ENCODE measurements around the gene RHEBL1. TPM values are rescaled to one million over a fixed set of nuclear protein-coding genes. Genes with fewer than 3 reads are reported as not detected.

The RHEBL1 gene
- total and polyA plus RNA-seq, 2 of the 4 experiments (the other 2 are of a cell fraction), result 0.62 to 0.72 TPM

- Histone ChIP-seq H4K8ac (ENCODE audit: low read depth in 2 of 2, low read length in 2 of 2) (no peak overlapping the region; a peak in 1 of 4 replicates), H3K36me3 (ENCODE audit: control insufficient read depth, insufficient read depth, low read length) (peaks cover 17% of the 10 kb centered on the region), H2BK15ac (ENCODE audit: low read depth, low read length) (no peak overlapping the region), H3K23ac (ENCODE audit: low read depth, low read length) (peak overlapping the region; percentile 81), H4K91ac (ENCODE audit: insufficient read depth, low read depth, low read length) (peak overlapping the region; percentile 77; the same call in 1 of the 2 replicates), H3K56ac (ENCODE audit: extremely low read depth, insufficient read depth, low read length) (peak overlapping the region; percentile 81; the same call in 1 of the 2 replicates), H3K4me2 (ENCODE audit: low read depth, low read length) (peak overlapping the region; percentile 97), H3K4me3 (ENCODE audit: insufficient read depth, low read depth, low read length) (peak overlapping the region; percentile 81), H3K9ac (ENCODE audit: low read depth, low read length) (peak overlapping the region; percentile 94), H2AFZ (replicated peaks; ENCODE audit: low read length, poor library complexity) (peak overlapping the region; percentile 44), H4K5ac (ENCODE audit: low read depth, low read length) (no peak overlapping the region), H3K4me1 (ENCODE audit: control insufficient read depth, insufficient read depth, low read length) (peaks cover 7% of the 10 kb centered on the region), H3K14ac (replicated peaks; ENCODE audit: low read depth, low read length) (peak overlapping the region; percentile 95), H2AK9ac (replicated peaks; ENCODE audit: low read depth, low read length, poor library complexity) (peak overlapping the region; percentile 98), H3K27ac (ENCODE audit: insufficient read depth, low read length) (peak overlapping the region; percentile 98), H2BK5ac (ENCODE audit: low read depth, low read length, poor library complexity, severe bottlenecking) (peak overlapping the region; percentile 98), H2BK20ac (ENCODE audit: low read depth, low read length) (no peak overlapping the region), H3K27me3 (ENCODE audit: control insufficient read depth, insufficient read depth, low read length) (no peaks in the 10 kb centered on the region), H3K4ac (ENCODE audit: low read depth, low read length) (peak overlapping the region; percentile 94), H4K20me1 (ENCODE audit: insufficient read depth, low read length) (peaks cover 60% of the 10 kb centered on the region), H2AK5ac (ENCODE audit: low read depth, low read length) (peak overlapping the region; percentile 70), H3K79me1 (ENCODE audit: low read depth in 1 of 2, low read length in 2 of 2) (peaks cover 15 to 70% of the 10 kb centered on the region in 2 experiments; a peak in 3 of 4 replicates), H3K9me1 (ENCODE audit: insufficient read depth, low read length) (peaks cover 24% of the 10 kb centered on the region), H3K18ac (ENCODE audit: low read depth, low read length) (no peak overlapping the region; the same call in 1 of the 2 replicates), H3K9me3 (ENCODE audit: control insufficient read depth, insufficient read depth, low read length) (no peaks in the 10 kb centered on the region), H2BK120ac (ENCODE audit: low read depth, low read length) (no peak overlapping the region)
- no TSS peak for BruUV-seq (replicated peaks)
- dilution Hi-C loops (cut with HindIII; ENCODE audit: low sequenced_read_pairs, unreplicated experiment) (no loop called here), intact Hi-C loops (cut with micrococcal nuclease) (no loop called here), in situ Hi-C loops (cut with MboI; ENCODE audit: low sequenced_read_pairs) (no loop called here)
- CTCF ChIA-PET, result no interaction called here
- TF ChIP-seq USF2 (IDR thresholded peaks at IDR 0.05; ENCODE audit: low read depth, low read length) (no peak), NFE2L2 (IDR thresholded peaks at IDR 0.05; ENCODE audit: low read depth, low read length) (no peak), FOS (IDR thresholded peaks at IDR 0.05; ENCODE audit: low read depth, low read length) (no peak), MXI1 (IDR thresholded peaks at IDR 0.05; ENCODE audit: borderline replicate concordance, low read depth, low read length) (no peak)
- WGBS, 2 experiments (ENCODE audit: extremely low coverage in 2 of 2, insufficient read length in 1 of 2), result 8% methylated on average over 2 of the region's 5 CpGs; no CpG with 5 or more reads in 1 of the 2 experiments
- no peak for DNase-seq
- POLR2A ChIA-PET (ENCODE audit: unreplicated experiment), result interaction anchor here (1.1 kb wide), 1 partner anchor 72 kb away, joined by 4 read pairs; the partner anchor contains the start of gene TUBA1B
- no peak for ATAC-seq (ENCODE audit: low read depth)
Observed at GRCh38 chr12:49058366-49059044, 11.3 kb downstream of the RHEBL1 start.

Measured in IMR-90 (cell line).